Neutrophil (primary cell): Measurements from ENCODE around the gene DHX40.

Experiments
- H3K27ac ChIP-seq: fragments of 200-600 bp; sonication (generic); 2 replicates; pipeline ENCODE4 v1.5.1; 2016; ENCODE audit warnings: mild to moderate bottlenecking, moderate library complexity
- H3K27me3 ChIP-seq: fragments of 200-600 bp; sonication (generic); 2 replicates; pipeline ENCODE4 v1.6.0; 2016; ENCODE audit warnings: mild to moderate bottlenecking
- H3K36me3 ChIP-seq: fragments of 200-600 bp; sonication (generic); 2 replicates; pipeline ENCODE4 v1.5.1; 2017
- H3K4me1 ChIP-seq, 2 experiments: fragments of 200-600 bp in 1 of 2; sonication (generic) in 1 of 2; 1 replicate in 1 of 2; 2 replicates in 1 of 2; pipeline versions ENCODE4 v1.5.1 to v1.6.1; 2013 to 2016; ENCODE audit warnings: low read depth in 1 of 2, low read length in 1 of 2, mild to moderate bottlenecking in 1 of 2, moderate library complexity in 1 of 2; ENCODE audit not compliant: control insufficient read depth in 1 of 2, insufficient read depth in 1 of 2
- H3K4me3 ChIP-seq, 2 experiments: fragments of 200-600 bp in 1 of 2; sonication (generic) in 1 of 2; 1 replicate in 1 of 2; 2 replicates in 1 of 2; pipeline ENCODE4 v1.5.1; 2013 to 2016; ENCODE audit warnings: low read depth in 1 of 2, low read length in 1 of 2, mild to moderate bottlenecking in 1 of 2, moderate library complexity in 1 of 2
- H3K9me3 ChIP-seq: fragments of 200-600 bp; sonication (generic); 2 replicates; pipeline ENCODE4 v1.5.1; 2016
- TF ChIP-seq, protein P1 (sequence below): fragments of 200-600 bp; sonication (generic); IDR thresholded peaks from 2 replicates; pipeline ENCODE4 v1.5.1; 2016; ENCODE audit warnings: antibody characterized with exemption

Gene DHX40

DNA sequence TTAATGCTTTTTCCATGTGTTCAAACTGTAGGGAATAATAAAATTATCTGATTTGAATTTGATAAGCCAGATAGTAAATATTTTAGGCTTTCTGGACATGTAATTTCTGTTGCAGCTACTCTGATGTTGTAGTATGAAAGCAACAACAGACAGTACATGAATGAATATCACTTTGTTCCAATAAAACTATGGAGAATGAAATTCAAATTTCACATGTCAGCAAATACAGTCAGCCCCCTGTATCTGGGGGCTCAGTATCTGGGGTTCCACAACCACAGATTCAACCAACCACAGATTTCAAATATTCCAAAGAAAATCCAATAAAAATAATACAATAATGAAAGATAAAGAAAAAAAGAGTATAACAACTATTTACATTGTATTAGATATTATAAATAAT is 46.1 kb downstream of the DHX40 start:
- peaks cover 27% of the 10 kb centered on the region for H3K36me3 ChIP-seq
- H3K4me3 ChIP-seq, result no peak overlapping the region
- no peaks in the 10 kb centered on the region for H3K4me1 ChIP-seq
- TF ChIP-seq, protein P1, sequence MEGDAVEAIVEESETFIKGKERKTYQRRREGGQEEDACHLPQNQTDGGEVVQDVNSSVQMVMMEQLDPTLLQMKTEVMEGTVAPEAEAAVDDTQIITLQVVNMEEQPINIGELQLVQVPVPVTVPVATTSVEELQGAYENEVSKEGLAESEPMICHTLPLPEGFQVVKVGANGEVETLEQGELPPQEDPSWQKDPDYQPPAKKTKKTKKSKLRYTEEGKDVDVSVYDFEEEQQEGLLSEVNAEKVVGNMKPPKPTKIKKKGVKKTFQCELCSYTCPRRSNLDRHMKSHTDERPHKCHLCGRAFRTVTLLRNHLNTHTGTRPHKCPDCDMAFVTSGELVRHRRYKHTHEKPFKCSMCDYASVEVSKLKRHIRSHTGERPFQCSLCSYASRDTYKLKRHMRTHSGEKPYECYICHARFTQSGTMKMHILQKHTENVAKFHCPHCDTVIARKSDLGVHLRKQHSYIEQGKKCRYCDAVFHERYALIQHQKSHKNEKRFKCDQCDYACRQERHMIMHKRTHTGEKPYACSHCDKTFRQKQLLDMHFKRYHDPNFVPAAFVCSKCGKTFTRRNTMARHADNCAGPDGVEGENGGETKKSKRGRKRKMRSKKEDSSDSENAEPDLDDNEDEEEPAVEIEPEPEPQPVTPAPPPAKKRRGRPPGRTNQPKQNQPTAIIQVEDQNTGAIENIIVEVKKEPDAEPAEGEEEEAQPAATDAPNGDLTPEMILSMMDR, result no peak
- H3K9me3 ChIP-seq, result no peaks in the 10 kb centered on the region
- no peaks in the 10 kb centered on the region for H3K27me3 ChIP-seq
- no peak overlapping the region for H3K27ac ChIP-seq

- H3K27ac ChIP-seq, result no peak overlapping the region
- H3K36me3 ChIP-seq, result peaks cover 2% of the 10 kb centered on the region
- H3K9me3 ChIP-seq, result no peaks in the 10 kb centered on the region
- TF ChIP-seq, protein P1, result no peak
- H3K4me3 ChIP-seq, result no peak overlapping the region
- H3K27me3 ChIP-seq, result no peaks in the 10 kb centered on the region
- peaks cover 18 to 20% of the 10 kb centered on the region in 2 experiments for H3K4me1 ChIP-seq
These were observed 51.0 kb downstream of the DHX40 start for GRCh38 chr17:59616253-59616920.

GRCh38 chr17:59617156-59617732 is 51.8 kb downstream of the DHX40 start:
- H3K36me3 ChIP-seq, result no peaks in the 10 kb centered on the region
- no peaks in the 10 kb centered on the region for H3K27me3 ChIP-seq
- no peaks in the 10 kb centered on the region for H3K9me3 ChIP-seq
- peaks cover 26 to 29% of the 10 kb centered on the region in 2 experiments for H3K4me1 ChIP-seq
- H3K4me3 ChIP-seq, result no peak overlapping the region
- TF ChIP-seq, protein P1, result no peak
- no peak overlapping the region for H3K27ac ChIP-seq

- H3K27me3 ChIP-seq, result no peaks in the 10 kb centered on the region
- no peaks in the 10 kb centered on the region for H3K9me3 ChIP-seq
- peak overlapping the region; percentile 86 to 94 for H3K4me3 ChIP-seq
- TF ChIP-seq, protein P1, result peak; percentile 17
- peak overlapping the region; percentile 93 for H3K27ac ChIP-seq
- peaks cover 42 to 46% of the 10 kb centered on the region in 2 experiments for H3K4me1 ChIP-seq
- H3K36me3 ChIP-seq, result no peaks in the 10 kb centered on the region
These were observed 53.6 kb downstream of the DHX40 start for GRCh38 chr17:59619035-59619297.

GRCh38 chr17:59619298-59620063 is 54.1 kb downstream of the DHX40 start, which contains the start of gene CLTC:
Gene CLTC, plus strand, starts transcription at chr17:59619895. Its CDS starts 237 bp downstream, at chr17:59620132.
- H3K4me1 ChIP-seq, result peaks cover 42 to 51% of the 10 kb centered on the region in 2 experiments
- H3K36me3 ChIP-seq, result no peaks in the 10 kb centered on the region
- H3K9me3 ChIP-seq, result no peaks in the 10 kb centered on the region
- TF ChIP-seq, protein P1, result peak; percentile 10
- H3K4me3 ChIP-seq, result peak within 1 kb of the TSS; percentile 86 to 94
- no peaks in the 10 kb centered on the region for H3K27me3 ChIP-seq
- H3K27ac ChIP-seq, result peak within 1 kb of the TSS; percentile 93
